Esophagus mucosa (tissue), 1 donor: ENCODE measurements around the gene ITGAX. TPM values are rescaled to one million over a fixed set of nuclear protein-coding genes. Genes with fewer than 3 reads are reported as not detected.
A peak's percentile ranks its signal among the peaks of the same experiment; 100 is the strongest.
"Not testable (repeated sequence)": the region's sequence is repeated elsewhere in the genome, so short reads cannot be mapped to it uniquely, and the experiment has no call there.

Experiments used
- ATAC-seq: fragments of 200-7000 bp; cut with Tn5 transposase; one replicate; pipeline ENCODE4 v1.9.1; 2020
- total RNA-seq: library from RNA; stranded (reverse); gene quantifications from one replicate; pipeline ENCODE4 v1.2.4, GENCODE V29; 2023
- donor health status: DM: yes; HTN: yes; CAD: no.

ITGAX gene
- total RNA-seq, 1 donor from 2014 or later, result 1.9 TPM

- no peak for ATAC-seq
These were observed 56.3 kb downstream of the ITGAX start for GRCh38 chr16:31411024-31411844.

- ATAC-seq, result no peak
These were observed 57.8 kb downstream of the ITGAX start for GRCh38 chr16:31412750-31413149.

GRCh38 chr16:31413381-31413780 is 58.4 kb downstream of the ITGAX start:
- ATAC-seq, result no peak

- no peak for ATAC-seq
These were observed 59.0 kb downstream of the ITGAX start for GRCh38 chr16:31413943-31414342.

- ATAC-seq, result no peak
These were observed 59.7 kb downstream of the ITGAX start for GRCh38 chr16:31414706-31415105.

- ATAC-seq, result no peak
These were observed 61.4 kb downstream of the ITGAX start for GRCh38 chr16:31416371-31416770.

- ATAC-seq, result not testable (repeated sequence)
These were observed 62.1 kb downstream of the ITGAX start for GRCh38 chr16:31417036-31417435.

- ATAC-seq, result no peak
These were observed 62.9 kb downstream of the ITGAX start for GRCh38 chr16:31417916-31418315.

- ATAC-seq, result no peak
These were observed 65.1 kb downstream of the ITGAX start for GRCh38 chr16:31420037-31420436.

GRCh38 chr16:31421587-31421986 is 66.6 kb downstream of the ITGAX start:
- ATAC-seq, result no peak

GRCh38 chr16:31423241-31423640 is 68.3 kb downstream of the ITGAX start:
- no peak for ATAC-seq

- no peak for ATAC-seq
These were observed 68.8 kb downstream of the ITGAX start for GRCh38 chr16:31423801-31424200.

- peak; percentile 19 for ATAC-seq
These were observed 72.7 kb downstream of the ITGAX start for GRCh38 chr16:31427441-31428278.

GRCh38 chr16:31428279-31428597 is 73.3 kb downstream of the ITGAX start, which contains the start of gene COX6A2:
TSS of gene COX6A2 (minus strand) at chr16:31428360. CDS start at chr16:31428325, 35 bp downstream.
- no peak for ATAC-seq

GRCh38 chr16:31428638-31429247 is 73.8 kb downstream of the ITGAX start:
- ATAC-seq, result peak; percentile 78

- no peak for ATAC-seq
These were observed 74.3 kb downstream of the ITGAX start for GRCh38 chr16:31429314-31429713.

- no peak for ATAC-seq
These were observed 74.8 kb downstream of the ITGAX start for GRCh38 chr16:31429796-31430195.

- no peak for ATAC-seq
These were observed 75.5 kb downstream of the ITGAX start for GRCh38 chr16:31430380-31431052.
